GM15510 (cell line): Measurements from ENCODE around the gene PON1.

Experiments used
- POLR2A ChIP-seq: IDR thresholded peaks from 3 replicates; pipeline ENCODE4 v1.6.1; 2011; ENCODE audit warnings: borderline replicate concordance; ENCODE audit not compliant: insufficient read length; ENCODE audit errors: extremely low read depth

Gene PON1

DNA sequence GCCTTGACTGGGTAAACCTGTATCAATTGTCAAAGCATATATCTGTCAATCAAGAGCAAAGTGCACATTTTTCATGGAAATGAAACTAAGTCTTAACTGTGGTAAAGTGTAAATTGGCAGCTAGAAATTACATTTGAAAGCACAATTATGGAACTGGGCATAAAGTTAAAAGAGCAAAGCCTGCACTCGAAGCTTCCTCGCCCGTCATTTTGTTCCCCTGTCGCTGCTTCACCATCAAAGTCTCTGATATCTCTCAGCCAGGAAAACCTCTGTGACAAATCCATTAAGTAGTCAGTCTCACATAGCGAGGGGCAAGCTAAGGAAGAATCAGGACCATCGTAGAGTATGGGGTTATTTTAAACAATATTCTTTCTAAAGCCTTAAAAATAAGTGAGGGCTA is 27.9 kb downstream of the PON1 start:
- TF ChIP-seq POLR2A, result no peak

DNA sequence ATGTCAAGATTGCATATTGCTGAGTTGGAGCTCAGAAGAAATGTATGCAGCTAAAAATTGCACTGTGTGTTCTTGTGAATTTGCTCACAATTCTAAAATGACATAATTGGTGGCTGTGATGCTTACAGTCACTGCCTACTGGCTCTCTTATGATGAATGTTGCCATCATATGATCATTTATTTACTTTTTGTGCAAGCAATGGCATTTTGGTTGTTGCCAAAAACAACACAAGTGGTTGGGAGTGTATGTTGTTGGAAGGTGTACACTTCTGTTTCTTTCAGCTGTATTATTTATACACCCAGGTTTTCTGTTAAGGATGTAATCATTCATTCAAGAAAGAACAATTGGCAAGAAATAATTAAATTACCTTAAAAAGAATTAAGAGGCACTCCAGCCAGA is 28.9 kb downstream of the PON1 start:
- TF ChIP-seq POLR2A, result no peak

DNA sequence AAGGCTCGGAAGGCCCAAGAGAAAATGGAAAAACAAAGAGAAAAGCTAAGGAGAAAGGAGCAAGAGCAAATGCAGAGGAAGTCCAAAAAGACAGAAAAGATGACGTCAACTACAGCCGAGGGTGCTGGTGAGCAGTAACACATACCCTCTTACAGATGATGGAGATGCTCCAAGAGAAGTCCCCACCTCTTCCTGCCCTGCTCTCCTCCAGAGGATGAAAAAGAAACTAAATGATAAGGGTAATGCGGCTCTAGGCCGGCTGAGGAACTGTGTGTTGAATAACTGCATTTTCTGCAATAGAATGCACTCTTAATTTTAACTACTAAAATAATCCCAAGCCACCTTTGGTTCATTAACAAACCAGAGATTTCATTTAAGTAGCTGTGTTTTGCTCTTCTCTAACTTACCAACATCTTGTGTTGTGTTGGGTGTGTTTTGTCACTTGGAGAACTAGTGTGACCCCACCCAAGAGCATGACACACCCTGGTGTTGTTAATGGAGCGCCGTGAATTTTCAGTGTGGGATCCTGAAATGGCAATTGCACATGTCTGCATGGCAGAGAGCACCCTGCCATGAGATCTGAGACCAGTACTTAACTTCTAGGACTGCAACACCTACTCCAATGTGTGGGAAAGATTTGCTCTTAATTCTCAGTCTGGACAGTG is 34.0 kb downstream of the PON1 start:
- no peak for TF ChIP-seq POLR2A

DNA sequence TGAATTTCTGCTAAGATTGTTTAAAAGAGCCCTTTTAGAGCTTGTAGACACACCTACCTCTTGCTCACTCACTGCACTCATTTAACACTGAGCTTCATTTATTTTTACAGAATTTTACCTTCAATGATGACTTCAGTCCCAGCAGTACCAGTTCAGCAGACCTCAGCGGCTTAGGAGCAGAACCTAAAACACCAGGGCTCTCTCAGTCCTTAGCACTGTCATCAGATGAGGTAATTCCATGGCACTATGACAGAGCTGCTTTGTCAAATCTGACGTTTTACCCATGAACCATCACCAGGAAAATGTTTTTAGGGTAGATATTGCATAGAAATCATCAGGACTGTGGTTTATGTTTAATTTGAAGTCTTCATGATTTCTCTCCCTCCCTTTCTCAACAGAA is 38.2 kb downstream of the PON1 start:
- no peak for TF ChIP-seq POLR2A

DNA sequence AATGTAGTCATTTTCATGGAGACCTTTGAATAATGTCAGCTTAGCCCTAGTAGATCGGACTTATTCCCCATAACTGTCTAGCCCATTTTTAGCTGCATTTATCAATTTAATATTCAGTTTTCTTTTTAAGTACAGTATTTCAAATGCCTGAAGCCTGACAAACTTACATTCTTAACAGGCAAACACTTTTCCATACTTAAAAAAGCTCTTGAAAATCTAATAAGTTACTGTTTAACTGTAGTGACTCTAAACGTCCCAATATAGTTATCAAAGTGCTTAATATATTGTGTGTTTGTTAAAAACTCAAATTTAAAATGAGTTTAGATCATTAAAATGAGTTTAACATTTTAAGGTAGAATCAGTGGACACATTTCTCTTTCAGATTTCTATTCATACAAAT is 44.9 kb downstream of the PON1 start:
- TF ChIP-seq POLR2A, result no peak

DNA sequence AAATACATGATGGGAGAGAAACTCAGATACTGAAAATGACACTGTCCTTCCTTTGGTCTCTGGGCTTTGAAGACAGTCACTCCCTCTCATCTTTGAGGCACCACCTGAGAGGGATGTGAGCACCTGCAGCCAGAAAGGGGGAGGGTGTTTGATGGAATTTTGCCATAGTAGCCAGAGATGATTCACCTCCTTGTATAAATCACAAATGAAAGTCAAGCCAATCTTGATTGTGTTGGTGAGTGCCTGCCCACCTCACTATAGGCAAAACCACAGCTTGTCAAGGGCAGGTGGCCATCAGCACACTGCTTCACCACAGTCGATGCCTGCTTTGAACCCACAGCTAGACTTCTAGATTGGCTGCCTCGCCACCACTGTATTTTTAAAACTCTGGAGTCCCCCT is 48.2 kb downstream of the PON1 start:
- TF ChIP-seq POLR2A, result no peak

DNA sequence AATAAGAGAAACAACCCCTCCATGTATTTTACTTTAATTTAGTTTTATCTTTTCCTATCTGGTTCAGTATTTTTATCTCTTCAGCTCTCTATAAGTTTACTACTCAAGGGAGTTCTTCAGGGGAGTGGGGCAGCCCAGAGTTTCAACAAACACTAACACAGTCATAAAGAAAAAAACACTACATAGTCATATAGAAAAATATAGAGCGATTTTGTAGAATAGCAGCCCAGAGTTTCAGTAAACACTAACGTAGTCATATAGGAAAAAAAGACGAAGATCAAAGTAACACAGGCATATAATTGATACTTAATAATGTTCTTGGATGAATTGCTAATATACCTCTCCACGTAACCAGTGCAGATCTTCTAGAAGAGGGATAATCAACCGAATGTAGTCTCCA is 54.7 kb downstream of the PON1 start:
- TF ChIP-seq POLR2A, result no peak

DNA sequence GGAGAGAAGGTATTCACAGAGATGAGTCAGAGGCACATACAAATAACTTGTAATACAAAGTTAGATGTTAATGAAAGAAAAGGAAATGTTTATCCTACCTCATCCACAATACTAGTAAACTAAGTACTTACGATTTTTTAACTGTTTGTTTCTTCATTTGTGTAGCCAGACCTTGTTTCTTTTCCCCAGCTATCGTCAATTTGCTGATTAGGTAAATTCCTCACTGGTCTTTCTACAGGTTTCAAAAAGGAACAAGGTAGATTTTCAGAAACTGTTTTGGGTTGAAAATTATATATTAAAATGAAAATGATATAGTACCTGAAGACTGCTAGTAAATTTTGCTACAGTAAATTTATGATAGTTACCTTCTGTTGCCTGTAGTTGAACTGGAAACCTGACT is 56.6 kb downstream of the PON1 start:
- TF ChIP-seq POLR2A, result no peak

DNA sequence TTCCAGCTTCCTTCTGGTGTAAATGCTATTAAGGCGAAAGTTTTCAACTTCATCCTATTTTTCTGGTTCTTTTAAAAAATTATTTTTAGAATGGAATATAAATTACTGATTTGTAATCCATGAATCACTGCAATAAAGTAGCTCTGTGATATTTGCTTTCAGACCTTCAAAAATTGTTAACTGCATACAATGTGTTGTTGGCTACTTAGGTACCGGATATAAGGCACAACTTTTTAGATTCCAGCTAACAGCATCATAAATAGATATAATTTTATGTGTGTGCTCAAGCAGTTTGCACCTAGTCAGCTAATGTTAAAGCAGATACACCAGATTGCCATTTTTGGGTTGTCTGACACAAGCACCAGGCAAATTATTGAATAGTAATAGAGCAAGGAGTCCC is 58.7 kb downstream of the PON1 start:
- TF ChIP-seq POLR2A, result no peak

DNA sequence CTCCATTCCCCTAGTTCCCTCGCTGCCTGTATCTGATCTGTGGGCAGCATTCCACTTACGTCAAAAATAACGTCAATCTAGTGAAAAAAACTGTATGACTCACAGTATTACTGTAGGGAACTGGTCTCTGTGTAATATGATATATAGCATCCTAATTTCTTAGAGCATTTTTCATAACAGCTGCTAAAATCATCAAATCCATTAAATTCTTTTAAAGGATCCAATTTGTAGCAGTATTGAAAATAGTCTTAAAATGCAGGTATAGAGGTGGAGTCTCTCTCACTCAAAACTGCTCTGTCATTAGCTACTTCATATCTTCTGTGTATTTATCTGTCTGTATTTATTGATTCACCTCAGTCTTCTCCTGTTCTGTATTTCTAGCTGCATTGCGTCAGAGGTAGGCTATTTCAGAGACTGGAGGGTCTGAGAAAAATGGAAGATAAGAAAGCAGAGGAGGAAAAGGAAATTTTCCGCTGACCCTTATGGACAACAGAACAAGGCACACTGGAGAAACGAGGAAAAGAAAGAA is 59.9 kb downstream of the PON1 start:
- no peak for TF ChIP-seq POLR2A

DNA sequence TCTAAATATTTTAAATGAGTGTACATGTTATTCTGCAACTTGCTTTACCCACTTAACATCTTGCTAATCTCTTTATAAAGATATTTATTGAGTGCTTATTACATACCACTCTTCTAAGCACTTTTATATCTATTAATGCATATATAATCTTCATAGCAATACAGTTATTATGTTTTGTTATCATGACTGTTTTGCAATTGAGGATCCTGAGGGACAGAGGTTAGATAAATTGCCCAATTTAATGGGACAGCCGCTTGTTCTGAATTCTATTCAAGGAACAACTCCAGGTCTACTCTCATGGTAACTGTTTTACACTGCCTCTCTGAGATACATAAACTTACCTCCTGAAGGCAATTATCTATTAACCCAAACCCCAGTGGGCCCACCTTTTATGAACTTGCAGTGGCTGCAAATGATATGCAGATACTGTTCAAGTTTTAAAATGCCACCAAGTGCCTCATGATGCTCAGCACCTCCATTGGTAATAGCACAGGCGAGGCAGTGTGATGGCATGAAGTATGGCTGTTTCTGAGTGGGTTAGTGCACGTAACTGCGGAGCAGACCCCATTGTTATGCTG is 60.5 kb downstream of the PON1 start:
- no peak for TF ChIP-seq POLR2A

DNA sequence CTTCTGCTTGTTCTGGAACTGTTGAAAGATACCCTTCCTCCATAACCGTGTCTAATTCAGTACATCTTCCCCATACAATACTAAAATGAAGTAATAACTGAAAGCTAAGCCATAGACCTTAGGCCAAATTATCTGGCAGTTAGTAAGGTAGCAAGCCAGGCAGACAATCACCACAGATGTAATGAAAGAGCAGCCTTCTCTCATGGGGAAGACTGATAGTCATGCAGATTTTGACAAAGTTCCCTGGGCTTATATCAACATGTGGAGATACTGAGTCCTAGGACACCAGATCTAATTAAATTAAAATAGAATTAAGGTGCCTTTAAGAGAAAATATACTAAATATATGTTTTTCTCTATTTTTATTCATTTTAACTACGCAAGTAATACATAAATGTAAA is 61.5 kb downstream of the PON1 start:
- TF ChIP-seq POLR2A, result no peak

DNA sequence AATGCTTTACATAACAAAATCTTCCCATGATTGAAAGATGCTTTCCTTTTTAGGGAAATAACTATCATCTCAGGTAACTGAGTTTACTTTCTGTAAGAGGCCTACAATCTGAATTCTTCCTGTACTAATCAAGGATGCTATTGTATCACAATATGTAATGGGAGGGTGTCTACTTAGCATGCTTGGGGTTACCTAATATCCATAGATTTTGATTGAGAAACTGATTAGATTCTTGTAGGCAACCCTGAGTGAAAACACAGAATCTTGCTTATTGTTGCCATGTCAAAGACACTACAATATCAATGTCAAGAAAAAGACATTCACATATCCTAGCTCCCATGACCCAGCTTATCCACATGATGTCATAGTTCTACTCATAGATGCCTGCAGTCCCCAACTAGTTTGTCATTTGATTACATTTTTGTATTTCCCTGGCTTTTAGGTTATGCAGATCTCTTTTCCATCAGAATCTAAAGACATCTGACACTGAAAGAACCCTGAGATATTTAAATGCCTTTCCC is 62.4 kb downstream of the PON1 start:
- TF ChIP-seq POLR2A, result no peak

DNA sequence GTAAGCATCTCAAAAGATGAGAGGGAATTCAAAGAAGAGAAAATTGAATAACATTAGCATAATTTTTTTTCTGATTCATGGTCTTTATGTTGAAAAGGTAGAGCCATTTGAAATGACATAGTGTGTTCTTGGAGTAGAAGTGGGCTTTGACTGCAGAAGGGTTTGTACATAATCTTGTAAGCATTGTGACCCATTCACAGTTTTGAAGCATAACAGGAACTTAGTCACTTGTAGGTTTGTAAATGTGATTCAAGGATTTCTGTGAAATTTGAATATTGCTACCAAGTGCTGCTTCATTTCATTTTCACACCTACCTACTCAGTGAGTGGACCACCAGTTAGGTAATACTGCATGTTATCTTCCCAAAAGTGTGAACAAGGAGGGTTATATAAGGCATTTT is 68.6 kb downstream of the PON1 start:
- TF ChIP-seq POLR2A, result no peak

DNA sequence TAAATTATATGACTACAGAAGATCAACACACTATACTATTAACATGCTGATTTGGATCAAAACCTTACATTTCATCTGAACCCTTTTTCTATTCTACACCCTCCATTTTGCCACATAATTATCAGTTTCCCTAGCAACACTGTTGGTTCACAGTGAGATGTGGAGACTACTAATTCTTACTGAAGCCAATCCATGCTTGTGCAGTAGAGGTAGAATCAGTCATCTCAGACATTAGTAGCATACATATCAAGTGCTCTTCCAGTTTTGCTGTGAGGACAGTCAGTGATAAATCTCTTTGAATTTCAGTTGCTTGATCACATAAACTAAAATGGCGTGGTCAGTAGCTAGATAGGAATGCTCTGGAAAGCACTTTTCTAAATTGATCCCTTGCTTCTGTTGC is 70.3 kb downstream of the PON1 start:
- TF ChIP-seq POLR2A, result no peak

DNA sequence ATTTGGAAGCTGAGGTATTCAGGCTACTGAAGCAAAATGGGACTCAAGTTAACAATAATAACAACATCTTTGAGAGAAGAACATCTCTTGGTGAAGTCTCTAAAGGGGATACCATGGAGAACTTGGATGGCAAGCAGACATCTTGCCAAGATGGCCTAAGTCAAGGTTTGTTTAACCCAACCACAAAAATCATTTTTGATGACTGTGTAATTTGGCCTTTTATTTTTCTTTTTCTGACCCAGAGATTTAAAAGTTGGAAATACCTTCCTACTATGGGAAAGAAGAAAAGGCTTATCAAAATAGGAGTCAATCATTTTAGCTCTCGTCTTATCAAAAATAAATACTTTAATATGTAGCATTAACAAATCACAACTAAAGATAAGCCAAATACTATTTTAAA is 72.4 kb downstream of the PON1 start:
- no peak for TF ChIP-seq POLR2A
